Activated CD4-positive, alpha-beta T cell treated with anti-CD3 and anti-CD28 coated beads for 1 hour (primary cell): Measurements from ENCODE around the gene PHF20.
"Not testable (repeated sequence)": the region's sequence is repeated elsewhere in the genome, so short reads cannot be mapped to it uniquely, and the experiment has no call there.

Source experiments
- DNase-seq: peaks from one replicate; pipeline ENCODE4 v3.0.0-alpha.2; 2020

Gene PHF20

GRCh38 chr20:35888657-35889056 is 116.8 kb downstream of the PHF20 start:
- DNase-seq = no peak

GRCh38 chr20:35891375-35891774 is 119.6 kb downstream of the PHF20 start:
- DNase-seq = no peak

- DNase-seq = no peak
Observed at GRCh38 chr20:35892871-35893270, 121.1 kb downstream of the PHF20 start.

- DNase-seq = no peak
Observed at GRCh38 chr20:35893942-35894341, 122.1 kb downstream of the PHF20 start.

DNA sequence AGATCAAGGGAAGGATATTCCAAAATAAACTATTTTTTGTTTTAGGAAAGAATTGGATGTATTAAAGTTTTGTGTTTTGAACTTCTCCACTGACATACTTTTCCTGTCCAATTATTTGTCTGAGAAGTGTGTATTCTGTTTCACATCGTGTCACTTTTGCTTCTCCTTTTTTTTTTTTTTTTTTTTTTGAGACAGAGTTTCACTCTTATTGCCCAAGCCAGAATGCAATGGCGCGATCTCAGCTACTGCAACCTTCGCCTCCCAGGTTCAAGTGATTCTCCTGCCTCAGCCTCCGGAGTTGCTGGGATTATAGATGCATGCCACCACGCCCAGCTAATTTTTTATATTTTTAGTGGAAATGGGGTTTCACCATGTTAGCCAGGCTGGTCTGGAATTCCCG is 123.7 kb downstream of the PHF20 start:
- DNase-seq = not testable (repeated sequence)

DNA sequence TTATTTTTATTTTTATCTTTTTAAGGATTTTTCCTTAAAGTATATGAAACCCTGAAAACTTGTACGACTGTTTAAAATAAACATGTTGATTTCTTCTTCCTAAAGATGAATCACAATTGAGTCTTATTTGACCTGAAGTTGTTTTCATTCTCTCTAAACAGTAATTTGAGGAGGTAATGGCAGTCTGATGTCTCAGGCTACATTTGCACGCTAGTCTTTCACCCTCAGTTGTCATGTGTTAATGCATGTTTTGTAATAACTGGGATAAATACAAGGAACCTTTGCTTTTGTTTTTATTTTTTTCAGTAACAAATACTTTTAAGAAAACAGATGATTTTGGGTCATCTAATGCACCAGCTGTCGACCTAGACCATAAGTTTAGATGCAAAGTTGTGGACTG is 127.2 kb downstream of the PHF20 start:
- no peak for DNase-seq

- not testable (repeated sequence) for DNase-seq
Observed at GRCh38 chr20:35901230-35901629, 129.4 kb downstream of the PHF20 start.

GRCh38 chr20:35901678-35902544 is 130.1 kb downstream of the PHF20 start:
- DNase-seq = no peak

- no peak for DNase-seq
Observed at GRCh38 chr20:35902545-35902941, 130.7 kb downstream of the PHF20 start.

GRCh38 chr20:35903843-35904242 is 132.0 kb downstream of the PHF20 start:
- no peak for DNase-seq

- no peak for DNase-seq
Observed at GRCh38 chr20:35904982-35905663, 133.3 kb downstream of the PHF20 start.

GRCh38 chr20:35907017-35907701 is 135.3 kb downstream of the PHF20 start:
- no peak for DNase-seq

DNA sequence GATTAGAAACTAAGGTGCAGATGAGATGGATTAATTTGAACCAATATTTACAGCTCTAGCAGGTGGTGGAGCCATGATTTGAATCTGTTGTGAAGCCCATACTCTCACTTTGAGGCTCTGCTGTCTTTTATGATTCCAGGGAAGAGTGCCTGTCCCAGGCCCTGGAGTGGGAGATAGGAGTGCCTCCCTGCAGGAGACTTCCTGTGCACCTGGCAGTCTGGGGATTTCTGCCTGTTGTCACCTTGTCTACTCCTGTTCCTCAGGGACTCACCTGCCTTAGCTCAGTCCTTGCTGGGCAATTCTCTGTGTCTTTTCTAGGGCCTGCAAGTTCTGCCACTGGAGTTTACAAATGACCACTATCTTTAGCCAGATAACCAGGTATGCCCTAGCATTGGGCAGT is 136.2 kb downstream of the PHF20 start:
- DNase-seq = no peak

- DNase-seq = no peak
Observed at GRCh38 chr20:35909176-35909575, 137.4 kb downstream of the PHF20 start.

DNA sequence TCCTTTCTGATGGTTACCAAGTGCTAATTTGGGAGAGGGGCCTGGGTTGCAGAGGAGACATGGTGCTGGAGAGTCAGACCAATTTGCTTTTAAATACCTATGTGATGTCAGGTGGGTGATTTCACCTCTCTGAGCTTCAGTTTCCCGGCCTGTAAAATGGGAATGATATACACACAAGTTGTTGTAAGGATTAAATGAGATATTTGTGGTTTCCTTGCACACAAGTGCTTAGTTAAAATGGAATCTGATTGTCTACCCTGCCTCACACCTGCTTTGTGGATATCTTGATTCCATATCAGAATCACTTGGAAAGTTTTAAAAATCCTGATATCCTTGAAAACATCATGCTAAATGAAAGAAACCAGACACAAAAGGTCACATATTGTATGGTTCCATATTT is 138.0 kb downstream of the PHF20 start:
- no peak for DNase-seq

- no peak for DNase-seq
Observed at GRCh38 chr20:35910254-35910653, 138.4 kb downstream of the PHF20 start.

- no peak for DNase-seq
Observed at GRCh38 chr20:35912881-35913280, 141.1 kb downstream of the PHF20 start.

DNA sequence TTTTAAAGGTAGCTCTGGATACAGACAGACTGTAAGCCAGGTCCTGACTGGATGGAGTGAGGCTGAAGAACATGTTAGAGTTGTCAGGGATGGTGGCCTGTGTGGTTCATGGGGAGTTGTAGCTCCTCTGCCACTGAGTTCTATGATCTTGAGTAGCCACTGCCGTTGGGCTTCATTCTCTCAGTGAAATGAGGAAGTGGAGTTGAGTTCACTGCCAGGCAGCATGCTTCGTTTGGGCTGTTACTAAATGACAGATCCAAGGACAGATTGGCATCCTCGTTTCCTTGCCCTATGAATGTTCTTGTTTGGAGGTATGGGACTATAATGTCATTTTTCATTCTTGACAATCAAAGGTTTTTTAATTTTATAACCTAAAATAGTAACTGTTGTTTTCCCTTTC is 145.3 kb downstream of the PHF20 start:
- no peak for DNase-seq

GRCh38 chr20:35918021-35918420 is 146.2 kb downstream of the PHF20 start:
- no peak for DNase-seq

GRCh38 chr20:35920523-35920922 is 148.7 kb downstream of the PHF20 start:
- DNase-seq = no peak

- no peak for DNase-seq
Observed at GRCh38 chr20:35929301-35929700, 157.5 kb downstream of the PHF20 start.

DNA sequence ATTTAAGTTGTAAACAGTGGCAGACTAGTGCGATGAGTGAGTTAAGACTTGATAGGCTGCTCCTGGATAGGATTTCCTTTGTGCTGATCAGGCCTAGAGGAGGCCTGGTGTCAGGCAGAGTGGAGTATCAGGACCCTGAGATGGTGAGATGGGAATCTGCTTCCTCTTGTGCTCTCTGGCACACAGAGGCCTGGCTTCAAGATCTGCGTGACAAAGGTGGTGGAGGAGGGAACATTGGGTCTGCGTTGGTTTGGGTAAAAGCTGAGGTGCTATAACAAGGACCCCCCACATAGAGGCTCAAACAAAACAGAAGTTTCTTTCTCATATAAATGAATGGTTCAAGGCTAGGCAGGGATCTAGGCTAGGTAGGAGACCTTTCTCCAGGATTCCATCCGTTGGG is 162.2 kb downstream of the PHF20 start:
- DNase-seq = no peak

DNA sequence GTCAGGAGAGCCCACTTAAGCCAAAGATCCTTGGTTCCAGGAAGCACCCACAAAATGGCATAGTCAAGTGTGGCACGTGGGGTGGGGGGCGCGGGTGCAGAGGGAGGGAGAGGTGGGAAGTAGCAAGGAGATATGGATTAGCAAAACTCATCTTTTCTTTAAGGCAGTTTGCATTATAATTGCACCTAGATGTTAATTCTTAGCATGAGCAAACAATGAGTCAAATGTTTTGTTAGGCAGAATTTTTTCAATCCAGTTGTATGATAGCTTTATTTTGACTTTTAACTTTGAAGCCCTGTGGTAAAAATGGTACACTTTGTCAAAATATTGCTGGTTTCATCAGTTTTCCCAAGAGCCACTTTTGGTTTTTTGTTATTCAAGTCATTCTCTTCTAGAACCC is 167.4 kb downstream of the PHF20 start:
- no peak for DNase-seq

DNA sequence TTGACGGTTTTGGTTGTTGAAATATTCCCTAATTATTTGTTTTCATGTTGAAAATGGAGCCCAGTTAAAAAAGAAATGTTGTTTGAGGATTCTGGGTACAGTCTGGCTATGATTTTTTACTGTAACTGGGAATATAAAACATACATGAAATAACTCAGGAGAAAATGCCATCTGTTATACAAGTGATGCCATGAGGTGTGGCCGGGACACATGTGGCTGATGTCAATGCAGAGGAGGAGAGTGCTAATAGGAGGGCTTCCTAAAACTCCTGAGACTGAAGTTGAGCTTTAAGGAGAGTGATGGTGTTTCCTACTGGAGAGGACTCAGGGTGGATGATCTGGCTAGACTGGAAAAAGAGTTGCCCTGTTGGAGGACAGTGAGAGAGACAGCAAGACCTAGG is 169.8 kb downstream of the PHF20 start:
- DNase-seq = no peak
